ENCODE measurements around the gene CAPRIN2. TPM values are rescaled to one million over a fixed set of nuclear protein-coding genes. Genes with fewer than 3 reads are reported as not detected.

The CAPRIN2 gene
- total and polyA plus RNA-seq, 8 donors = 6.7 to 154 (median 25.7) TPM

DNA sequence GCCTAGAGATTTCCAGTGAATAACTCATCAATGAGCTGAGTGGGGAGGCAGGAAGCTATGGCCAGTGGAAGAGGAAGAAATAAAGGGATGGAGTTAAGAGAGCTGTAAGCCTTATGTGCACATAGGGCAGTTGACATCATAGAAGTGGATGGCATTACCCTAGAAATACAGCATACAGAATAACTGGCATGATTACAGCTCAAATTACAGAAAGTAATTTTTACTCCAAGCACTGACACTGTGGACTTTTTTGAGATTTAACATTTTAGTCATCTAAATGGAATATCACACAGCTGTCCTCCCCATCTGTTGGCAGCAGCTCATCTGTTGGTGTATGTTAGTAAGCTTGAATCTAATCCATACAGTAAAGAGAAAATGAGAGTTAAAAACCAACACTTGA, 53.7 kb downstream of the CAPRIN2 start:
- Histone ChIP-seq H3K9me3 (no peaks in the 10 kb centered on the region), H3K4me1 (peaks cover 0 to 7% (median 5%) of the 10 kb centered on the region in 4 donors), H3K36me3 (no peaks in the 10 kb centered on the region), H3K4me3 (no peak overlapping the region), H3K27me3 (no peaks in the 10 kb centered on the region), H3K27ac (no peak overlapping the region)
- no peak for DNase-seq
- TF ChIP-seq EP300 (IDR thresholded peaks at IDR 0.05) (no peak), POLR2AphosphoS5 (IDR thresholded peaks at IDR 0.05) (no peak), POLR2A (IDR thresholded peaks at IDR 0.05) (no peak)
- intact Hi-C loops (cut with DNase I; ENCODE audit: low total_unique reads) = no loop called here

- 75 to 79% (median 78%) methylated on average over 6 of the region's 6 CpGs for WGBS, 5 donors
- no peak for DNase-seq
- Histone ChIP-seq H3K36me3 (no peaks in the 10 kb centered on the region), H3K27ac (no peak overlapping the region), H3K4me1 (peaks cover 0 to 7% (median 5%) of the 10 kb centered on the region in 4 donors), H3K27me3 (no peaks in the 10 kb centered on the region), H3K9me3 (no peaks in the 10 kb centered on the region), H3K4me3 (no peak overlapping the region)
- intact Hi-C loops (cut with DNase I; ENCODE audit: low total_unique reads) = no loop called here
- TF ChIP-seq POLR2AphosphoS5 (IDR thresholded peaks at IDR 0.05) = no peak
- TF ChIP-seq, protein P1, sequence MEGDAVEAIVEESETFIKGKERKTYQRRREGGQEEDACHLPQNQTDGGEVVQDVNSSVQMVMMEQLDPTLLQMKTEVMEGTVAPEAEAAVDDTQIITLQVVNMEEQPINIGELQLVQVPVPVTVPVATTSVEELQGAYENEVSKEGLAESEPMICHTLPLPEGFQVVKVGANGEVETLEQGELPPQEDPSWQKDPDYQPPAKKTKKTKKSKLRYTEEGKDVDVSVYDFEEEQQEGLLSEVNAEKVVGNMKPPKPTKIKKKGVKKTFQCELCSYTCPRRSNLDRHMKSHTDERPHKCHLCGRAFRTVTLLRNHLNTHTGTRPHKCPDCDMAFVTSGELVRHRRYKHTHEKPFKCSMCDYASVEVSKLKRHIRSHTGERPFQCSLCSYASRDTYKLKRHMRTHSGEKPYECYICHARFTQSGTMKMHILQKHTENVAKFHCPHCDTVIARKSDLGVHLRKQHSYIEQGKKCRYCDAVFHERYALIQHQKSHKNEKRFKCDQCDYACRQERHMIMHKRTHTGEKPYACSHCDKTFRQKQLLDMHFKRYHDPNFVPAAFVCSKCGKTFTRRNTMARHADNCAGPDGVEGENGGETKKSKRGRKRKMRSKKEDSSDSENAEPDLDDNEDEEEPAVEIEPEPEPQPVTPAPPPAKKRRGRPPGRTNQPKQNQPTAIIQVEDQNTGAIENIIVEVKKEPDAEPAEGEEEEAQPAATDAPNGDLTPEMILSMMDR (IDR thresholded peaks at IDR 0.05) = no peak
- TF ChIP-seq EP300 (IDR thresholded peaks at IDR 0.05) = no peak
- no peak for TF ChIP-seq POLR2A (IDR thresholded peaks at IDR 0.05)
Measured at GRCh38 chr12:30700216-30700900, 54.4 kb downstream of the CAPRIN2 start.

- Histone ChIP-seq H3K36me3 (no peaks in the 10 kb centered on the region), H3K9me3 (no peaks in the 10 kb centered on the region), H3K4me3 (no peak overlapping the region), H3K4me1 (peaks cover 9 to 24% (median 20%) of the 10 kb centered on the region in 4 donors), H3K27ac (no peak overlapping the region), H3K27me3 (no peaks in the 10 kb centered on the region)
- intact Hi-C loops (cut with DNase I; ENCODE audit: low total_unique reads) = no loop called here
- WGBS, 5 donors = 85 to 94% (median 93%) methylated on average over 12 of the region's 12 CpGs
- TF ChIP-seq, protein P1 (IDR thresholded peaks at IDR 0.05) = no peak
- TF ChIP-seq EP300 (IDR thresholded peaks at IDR 0.05) (no peak), POLR2AphosphoS5 (IDR thresholded peaks at IDR 0.05) (no peak), POLR2A (IDR thresholded peaks at IDR 0.05) (no peak)
- DNase-seq = no peak
Measured at GRCh38 chr12:30698346-30698745, 56.4 kb downstream of the CAPRIN2 start.

DNA sequence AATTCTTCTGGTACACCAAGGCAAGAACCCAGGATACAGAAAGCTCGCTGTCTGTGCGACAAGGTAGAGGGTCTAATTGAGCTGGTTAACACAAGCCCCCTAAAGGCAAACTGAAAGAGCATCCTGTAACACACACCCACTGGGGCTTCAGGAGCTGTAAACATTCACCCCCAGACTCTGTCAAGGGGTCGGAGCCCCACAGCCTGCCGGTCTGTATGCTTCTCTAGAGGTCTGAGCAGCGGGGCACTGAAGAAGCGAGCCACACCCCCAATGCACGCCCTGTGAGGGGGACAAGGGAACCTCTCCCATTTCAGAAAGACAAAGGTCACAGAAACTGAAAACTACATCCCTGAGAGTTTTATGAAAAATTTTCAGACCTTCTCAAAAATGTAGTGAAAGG, 57.8 kb downstream of the CAPRIN2 start:
- no peak overlapping the region for H3K27ac ChIP-seq
- no peaks in the 10 kb centered on the region for H3K36me3 ChIP-seq
- no peaks in the 10 kb centered on the region for H3K27me3 ChIP-seq
- intact Hi-C loops (cut with DNase I; ENCODE audit: low total_unique reads) = no loop called here
- TF ChIP-seq EP300 (IDR thresholded peaks at IDR 0.05) (no peak), POLR2AphosphoS5 (IDR thresholded peaks at IDR 0.05) (no peak), POLR2A (IDR thresholded peaks at IDR 0.05) (no peak)
- TF ChIP-seq, protein P1 (IDR thresholded peaks at IDR 0.05) = no peak
- WGBS, 5 donors = 92 to 95% (median 93%) methylated on average over 7 of the region's 7 CpGs
- no peaks in the 10 kb centered on the region for H3K9me3 ChIP-seq
- H3K4me1 ChIP-seq = peaks cover 18 to 38% (median 32%) of the 10 kb centered on the region in 4 donors
- H3K4me3 ChIP-seq = no peak overlapping the region
- no peak for DNase-seq

GRCh38 chr12:30696486-30696885, 58.3 kb downstream of the CAPRIN2 start:
- peak in 1 of 2 donors; percentile 9 for DNase-seq
- Histone ChIP-seq H3K27ac (no peak overlapping the region), H3K4me3 (peak overlapping the region; percentile 90 to 96 (median 95))

More at GRCh38 chr12:30696486-30696885, 58.3 kb downstream of the CAPRIN2 start:
- Histone ChIP-seq H3K27me3 (no peaks in the 10 kb centered on the region), H3K36me3 (no peaks in the 10 kb centered on the region), H3K4me1 (peaks cover 18 to 40% (median 33%) of the 10 kb centered on the region in 4 donors), H3K9me3 (no peaks in the 10 kb centered on the region)
- WGBS, 5 donors = 86 to 92% (median 88%) methylated on average over 14 of the region's 14 CpGs
- TF ChIP-seq, protein P1 (IDR thresholded peaks at IDR 0.05) = no peak
- TF ChIP-seq POLR2A (IDR thresholded peaks at IDR 0.05) (no peak), EP300 (IDR thresholded peaks at IDR 0.05) (no peak)
- intact Hi-C loops (cut with DNase I; ENCODE audit: low total_unique reads) = no loop called here
